H1 (cell line): Measurements from ENCODE around the gene EIF2AK2. TPM values are rescaled to one million over a fixed set of nuclear protein-coding genes. Genes with fewer than 3 reads are reported as not detected.
"Not testable (repeated sequence)": the region's sequence is repeated elsewhere in the genome, so short reads cannot be mapped to it uniquely, and the experiment has no call there.

ENCODE experiments used
- CTCF ChIA-PET: fragments of 300-600 bp; sonication (Branson Sonifier 250); formaldehyde crosslinking; loops from one replicate; lab custom pipeline; 2021; ENCODE audit not compliant: partially characterized antibody; lab: Charles Lee
- POLR2A ChIA-PET: fragments of 300-600 bp; sonication (Branson Sonifier 250); formaldehyde crosslinking; loops from one replicate; lab custom pipeline; 2021; ENCODE audit warnings: inconsistent platforms; ENCODE audit not compliant: partially characterized antibody; lab: Charles Lee
- DNase-seq, 2 experiments: peaks; one replicate each; pipeline versions ENCODE4 v3.0.0 to v3.0.0-alpha.2; 2010 to 2022; ENCODE audit warnings: low spot score in 2 of 2, low read depth in 1 of 2, mixed read lengths in 1 of 2
- FAIRE-seq: peaks from 2 replicates; lab custom pipeline; 2011; peaks lifted over from hg19 to GRCh38; lab: Jason Lieb, UNC
- H2AFZ ChIP-seq: 2 replicates; pipeline ENCODE4 v1.8.1; 2012; ENCODE audit warnings: low read length, inconsistent platforms
- H2AK5ac ChIP-seq: 2 replicates; pipeline ENCODE4 v1.6.1; 2013; ENCODE audit warnings: low read depth, low read length
- H2BK120ac ChIP-seq: replicated peaks from 2 replicates; pipeline ENCODE3; 2013; ENCODE audit warnings: low read depth, low read length, inconsistent platforms
- H2BK12ac ChIP-seq: 2 replicates; pipeline ENCODE4 v1.6.1; 2013; ENCODE audit warnings: low read depth, low read length
- H2BK15ac ChIP-seq: 2 replicates; pipeline ENCODE4 v1.6.1; 2013; ENCODE audit warnings: low read length
- H2BK20ac ChIP-seq: 2 replicates; pipeline ENCODE4 v1.6.1; 2013; ENCODE audit warnings: low read length
- H2BK5ac ChIP-seq: 2 replicates; pipeline ENCODE4 v1.6.1; 2013; ENCODE audit warnings: low read depth, low read length
- H3K14ac ChIP-seq: 2 replicates; pipeline ENCODE4 v1.6.1; 2013; ENCODE audit warnings: inconsistent platforms; ENCODE audit not compliant: insufficient read length
- H3K18ac ChIP-seq: 2 replicates; pipeline ENCODE4 v1.6.1; 2013; ENCODE audit warnings: low read length; ENCODE audit errors: extremely low read depth
- H3K23ac ChIP-seq: 2 replicates; pipeline ENCODE4 v1.6.1; 2013; ENCODE audit warnings: inconsistent platforms; ENCODE audit not compliant: insufficient read length
- H3K23me2 ChIP-seq: 2 replicates; pipeline ENCODE4 v1.6.1; 2013; ENCODE audit warnings: low read depth, low read length
- H3K27ac ChIP-seq: 2 replicates; pipeline ENCODE4 v1.6.1; 2011; ENCODE audit warnings: low read depth, low read length, inconsistent platforms
- H3K27me3 ChIP-seq, 4 experiments: replicated peaks in 1 of 4; 1 replicate in 1 of 4; 2 replicates in 3 of 4; pipeline versions ENCODE4 v1.6.1 to v1.8.1; 2011 to 2013; ENCODE audit warnings: low read length in 3 of 4, mild to moderate bottlenecking in 3 of 4, inconsistent platforms in 2 of 4, mixed read lengths in 2 of 4, moderate library complexity in 1 of 4; ENCODE audit not compliant: control insufficient read depth in 3 of 4, insufficient read depth in 3 of 4; ENCODE audit errors: extremely low read depth in 1 of 4
- H3K36me3 ChIP-seq, 4 experiments: 2 replicates each; pipeline versions ENCODE4 v1.6.1 to v1.8.1; 2011 to 2013; ENCODE audit warnings: mild to moderate bottlenecking in 4 of 4, low read length in 3 of 4, moderate library complexity in 2 of 4, control low read depth in 1 of 4, inconsistent platforms in 1 of 4; ENCODE audit not compliant: insufficient read depth in 4 of 4, control insufficient read depth in 2 of 4
- H3K4ac ChIP-seq: replicated peaks from 2 replicates; pipeline ENCODE3; 2013; ENCODE audit warnings: low read length, low read depth, mixed read lengths, inconsistent platforms; ENCODE audit not compliant: insufficient read length
- H3K4me1 ChIP-seq, 4 experiments: replicated peaks in 1 of 4; 1 replicate in 1 of 4; 2 replicates in 3 of 4; pipeline versions ENCODE4 v1.6.1 to v1.8.1; 2011 to 2013; ENCODE audit warnings: low read length in 3 of 4, inconsistent platforms in 2 of 4, mixed read lengths in 1 of 4; ENCODE audit not compliant: insufficient read depth in 4 of 4, control insufficient read depth in 3 of 4
- H3K4me2 ChIP-seq, 2 experiments: 2 replicates each; pipeline versions ENCODE4 v1.6.1 to v1.8.1; 2011 to 2013; ENCODE audit warnings: low read depth in 2 of 2, low read length in 2 of 2, control low read depth in 1 of 2, inconsistent platforms in 1 of 2, mild to moderate bottlenecking in 1 of 2; ENCODE audit not compliant: insufficient read depth in 1 of 2
- H3K4me3 ChIP-seq, 4 experiments: fragments of 200-600, 300-600 bp in 1 of 4; sonication (generic), shearing (Covaris generic), sonication (Bioruptor Twin) in 1 of 4; 2 replicates each; pipeline versions ENCODE4 v1.5.1 to v1.8.1; 2011 to 2016; ENCODE audit warnings: low read length in 4 of 4, low read depth in 3 of 4, control low read depth in 2 of 4, inconsistent platforms in 2 of 4, mild to moderate bottlenecking in 2 of 4, mixed read lengths in 1 of 4, moderate library complexity in 1 of 4; ENCODE audit not compliant: insufficient read depth in 2 of 4; ENCODE audit errors: extremely low read depth in 1 of 4
- H3K56ac ChIP-seq: replicated peaks from 2 replicates; pipeline ENCODE3; 2013; ENCODE audit warnings: low read depth, mild to moderate bottlenecking, mixed read lengths, low read length, inconsistent platforms; ENCODE audit not compliant: insufficient read length
- H3K79me1 ChIP-seq: 2 replicates; pipeline ENCODE4 v1.6.1; 2013; ENCODE audit warnings: low read depth, low read length, control low read depth
- H3K79me2 ChIP-seq, 2 experiments: 2 replicates each; pipeline versions ENCODE4 v1.6.1 to v1.8.1; 2012 to 2013; ENCODE audit warnings: low read length in 2 of 2, mild to moderate bottlenecking in 2 of 2, inconsistent platforms in 1 of 2; ENCODE audit not compliant: insufficient read depth in 2 of 2, control insufficient read depth in 1 of 2
- H3K9ac ChIP-seq, 4 experiments: replicated peaks in 1 of 4; 1 replicate in 1 of 4; 2 replicates in 3 of 4; pipeline versions ENCODE4 v1.6.1 to v1.8.1; 2011 to 2013; ENCODE audit warnings: low read depth in 3 of 4, low read length in 3 of 4, control low read depth in 2 of 4, mild to moderate bottlenecking in 2 of 4, moderate library complexity in 2 of 4, inconsistent platforms in 1 of 4; ENCODE audit errors: extremely low read depth in 1 of 4
- H3K9me3 ChIP-seq, 2 experiments: 2 replicates each; pipeline versions ENCODE4 v1.6.1 to v1.8.1; 2012 to 2013; ENCODE audit warnings: mild to moderate bottlenecking in 2 of 2, moderate library complexity in 2 of 2, control low read depth in 1 of 2, inconsistent platforms in 1 of 2, low read depth in 1 of 2, low read length in 1 of 2, mixed read lengths in 1 of 2; ENCODE audit not compliant: insufficient read depth in 2 of 2
- H4K20me1 ChIP-seq, 2 experiments: replicated peaks in 1 of 2; 2 replicates each; pipeline versions ENCODE3 to v1.8.1; 2011 to 2013; ENCODE audit warnings: inconsistent platforms in 2 of 2, low read length in 2 of 2, mild to moderate bottlenecking in 1 of 2; ENCODE audit not compliant: insufficient read depth in 2 of 2, control insufficient read depth in 1 of 2
- H4K5ac ChIP-seq: 2 replicates; pipeline ENCODE4 v1.6.1; 2013; ENCODE audit warnings: low read length, low read depth, mixed read lengths, inconsistent platforms; ENCODE audit not compliant: insufficient read length
- H4K8ac ChIP-seq: 2 replicates; pipeline ENCODE4 v1.8.0; 2013; ENCODE audit warnings: mild to moderate bottlenecking, moderate library complexity, low read length, inconsistent platforms; ENCODE audit not compliant: insufficient read depth; ENCODE audit errors: extremely low read depth
- H4K91ac ChIP-seq: replicated peaks from 2 replicates; pipeline ENCODE3; 2013; ENCODE audit warnings: low read length, mixed read lengths, inconsistent platforms; ENCODE audit not compliant: insufficient read length
- ASH2L ChIP-seq: fragments of 200-600, 300-600 bp; sonication (generic); IDR thresholded peaks from one replicate; pipeline ENCODE4 v1.7.1; 2017; ENCODE audit warnings: low read length
- BRCA1 ChIP-seq: IDR thresholded peaks from 2 replicates; pipeline ENCODE4 v1.6.1; 2012; ENCODE audit warnings: low read depth, low read length, improper control_type of control experiment
- CREB1 ChIP-seq: IDR thresholded peaks from 2 replicates; pipeline ENCODE4 v1.6.1; 2012; ENCODE audit warnings: inconsistent platforms
- JUN ChIP-seq: IDR thresholded peaks from 2 replicates; pipeline ENCODE4 v1.6.1; 2011; ENCODE audit warnings: low read depth, mild to moderate bottlenecking, improper control_type of control experiment, low read length
- RBBP5 ChIP-seq: IDR thresholded peaks from 2 replicates; pipeline ENCODE4 v1.7.1; 2012; ENCODE audit warnings: low read depth, mild to moderate bottlenecking, inconsistent platforms, low read length, moderate library complexity, borderline replicate concordance
- RFX5 ChIP-seq: IDR thresholded peaks from 2 replicates; pipeline ENCODE4 v1.6.1; 2011; ENCODE audit warnings: low read depth, low read length, improper control_type of control experiment, borderline replicate concordance
- SAP30 ChIP-seq: fragments of 300-600 bp; sonication (generic); IDR thresholded peaks from 2 replicates; pipeline ENCODE4 v1.7.1; 2012; ENCODE audit warnings: low read length, moderate library complexity, mild to moderate bottlenecking, inconsistent platforms; ENCODE audit not compliant: insufficient read depth, insufficient replicate concordance
- YY1 ChIP-seq: IDR thresholded peaks from 2 replicates; pipeline ENCODE4 v1.6.1; 2011; ENCODE audit warnings: low read depth, mild to moderate bottlenecking, low read length
- WGBS, 2 experiments: shearing (Covaris generic) in 1 of 2; methylation state at CpG; one replicate each; pipeline versions ENCODE4 v1.1.6 to v1.1.7; 2013 to 2015; ENCODE audit warnings: low lambda C conversion rate in 2 of 2, mixed read lengths in 2 of 2, inconsistent platforms in 1 of 2, low coverage in 1 of 2, missing lambda C conversion rate in 1 of 2; ENCODE audit not compliant: insufficient replicate concordance in 2 of 2, insufficient coverage in 1 of 2, insufficient read length in 1 of 2; ENCODE audit errors: extremely low coverage in 1 of 2, missing lambda C conversion rate in 1 of 2; 5-methylcytosine and 5-hydroxymethylcytosine counted together
- polyA plus RNA-seq, 7 experiments: library from polyadenylated mRNA; depleted of rRNA in 3 of 7; stranded (reverse) in 5 of 7; unstranded in 2 of 7; fragments of >200 nt in 5 of 7; fragments of 200-250 nt in 2 of 7; gene quantifications; 1 replicate in 5 of 7; 2 replicates in 1 of 7; 4 replicates in 1 of 7; pipeline versions ENCODE4 v1.2.1 to v1.2.3, GENCODE V29; 2011 to 2013; ENCODE audit warnings: missing spikeins in 2 of 7, mixed read lengths in 2 of 7
- total RNA-seq: library from RNA; stranded (reverse); fragmentation: NEBNext Ultra II Directional; extraction: Animal tissue kit (Norgen Biotek cat#: 25700); gene quantifications from 2 replicates; pipeline ENCODE4 v1.2.1, GENCODE V29; 2021

Gene EIF2AK2
- total and polyA plus RNA-seq, 2 of the 8 experiments (the other 6 are each of a cell fraction or from before 2014, with no cell fraction given): 13.1 to 46.9 TPM

DNA sequence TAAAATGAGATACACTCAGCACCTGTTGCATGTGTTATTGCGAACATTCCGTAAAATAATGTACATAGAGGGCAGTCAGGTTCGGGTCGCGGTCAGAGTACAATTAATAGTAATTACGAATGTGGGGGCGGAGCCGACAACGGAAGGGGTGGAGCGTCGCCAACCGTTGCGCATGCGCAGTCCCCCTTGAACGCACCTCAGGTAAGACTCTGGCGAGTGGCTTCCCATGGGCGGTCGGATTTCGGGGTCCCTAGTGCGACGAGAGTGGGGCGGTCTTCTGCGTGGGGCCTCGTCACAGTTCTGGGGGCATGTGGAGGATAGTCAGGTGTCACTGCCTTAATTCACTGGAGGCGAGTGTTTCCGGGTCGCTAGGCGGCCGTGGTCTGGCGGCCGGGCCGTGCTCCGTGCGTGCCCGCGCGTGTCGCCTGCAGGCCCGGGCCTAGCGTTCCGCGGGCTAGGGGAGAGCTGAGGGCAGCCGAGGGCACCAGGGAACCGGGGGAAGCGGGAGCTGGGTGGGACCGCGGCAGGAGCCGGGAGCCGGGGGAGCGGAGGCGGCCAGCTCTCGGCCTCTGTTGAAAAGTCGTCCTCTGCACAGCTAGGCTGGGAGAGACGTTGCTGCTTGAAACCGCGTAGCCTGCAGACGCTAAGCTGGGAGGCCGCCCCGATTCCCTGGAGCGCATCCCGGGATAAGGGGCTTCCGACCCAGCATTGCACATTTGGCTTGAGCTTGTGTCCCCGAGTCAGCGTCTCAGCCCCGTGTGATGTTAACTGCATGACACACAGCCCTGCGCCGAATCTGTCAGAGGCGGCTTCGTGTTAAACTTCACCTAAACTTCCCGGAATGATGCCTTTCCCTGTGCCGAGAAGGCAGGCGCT, 39.8 kb upstream of the EIF2AK2 start, which contains the start of gene CEBPZOS (continued):
- no peak for TF ChIP-seq BRCA1
- peak; percentile 32 for TF ChIP-seq SAP30
- TF ChIP-seq CREB1: peak; percentile 42; the same call in 1 of the 2 replicates
- peak; percentile 44; the same call in 1 of the 2 replicates for TF ChIP-seq RBBP5
- no peak for TF ChIP-seq JUN
- no peak for TF ChIP-seq YY1
- TF ChIP-seq RFX5: no peak
- peak; percentile 37 for TF ChIP-seq ASH2L

DNA sequence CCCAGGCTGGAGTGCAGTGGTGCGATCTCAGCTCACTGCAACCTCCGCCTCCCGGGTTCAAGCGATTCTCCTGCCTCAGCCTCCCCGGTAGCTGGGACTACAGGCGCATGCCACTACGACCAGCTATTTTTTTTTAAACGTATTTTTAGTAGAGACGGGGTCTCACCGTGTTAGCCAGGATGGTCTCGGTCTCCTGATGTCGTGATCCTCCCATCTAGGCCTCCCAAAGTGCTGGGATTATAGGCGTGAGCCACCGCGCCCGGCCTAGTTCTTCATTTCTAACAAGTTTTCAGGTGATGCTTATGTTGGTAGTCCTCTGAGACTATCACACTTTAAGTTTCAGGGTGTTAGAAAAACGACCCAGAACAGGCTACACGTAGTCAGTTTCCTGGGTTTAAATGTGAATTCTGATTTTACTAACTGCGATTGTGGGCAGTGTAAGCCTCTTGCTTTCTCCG, 39.1 kb upstream of the EIF2AK2 start:
- H4K8ac ChIP-seq, H3K9ac ChIP-seq, H3K14ac ChIP-seq, DNase-seq, H2BK12ac ChIP-seq, H4K5ac ChIP-seq, H3K27ac ChIP-seq, H3K23ac ChIP-seq, H4K20me1 ChIP-seq, H2BK120ac ChIP-seq, H4K91ac ChIP-seq, FAIRE-seq, H3K9me3 ChIP-seq, H3K56ac ChIP-seq, H3K18ac ChIP-seq, H3K79me1 ChIP-seq, H2AFZ ChIP-seq, H3K27me3 ChIP-seq, H3K23me2 ChIP-seq, H2BK15ac ChIP-seq, H2BK20ac ChIP-seq, H2BK5ac ChIP-seq, H3K4ac ChIP-seq, H2AK5ac ChIP-seq: not testable (repeated sequence)
- Histone ChIP-seq H3K4me1 (peaks cover 5 to 29% (median 12%) of the 10 kb centered on the region in 4 experiments; a peak in 6 of 7 replicates), H3K4me3 (peak overlapping the region in 3 of 4 experiments; percentile 65 to 87 (median 72); a peak in 4 of 8 replicates), H3K79me2 (peaks cover 5 to 29% of the 10 kb centered on the region in 2 experiments; a peak in 3 of 4 replicates), H3K4me2 (peak overlapping the region; percentile 48 to 76), H3K36me3 (peaks cover 0 to 12% (median 3%) of the 10 kb centered on the region in 4 experiments; a peak in 1 of 8 replicates)
- CTCF ChIA-PET: interaction anchor here (0.6 to 8.8 kb wide), 2 partner anchors 28 to 861 kb away, joined by 3 to 48 read pairs; no protein-coding TSS in a partner anchor
- 92% methylated on average over 20 of the region's 20 CpGs; no CpG with 5 or more reads in 1 of the 2 experiments for WGBS, 2 experiments
- POLR2A ChIA-PET: interaction anchor here (1.4 to 1.6 kb wide), 3 partner anchors 9 to 16 kb away, joined by 3 to 7 read pairs (median 4); no protein-coding TSS in a partner anchor
